Nephron progenitor cell (in vitro differentiated cells): ENCODE measurements around the gene VPS13D.

Experiments
- DNase-seq: peaks from one replicate; pipeline ENCODE4 v3.0.0; 2021
- H3K27ac Mint-ChIP-seq: 2 replicates; pipeline ENCODE4 v1.8.0; 2021; ENCODE audit warnings: mild to moderate bottlenecking, moderate library complexity, mixed read lengths
- H3K27me3 Mint-ChIP-seq: 2 replicates; pipeline ENCODE4 v1.8.0; 2021; ENCODE audit warnings: mild to moderate bottlenecking, low read depth, mixed read lengths; ENCODE audit not compliant: poor library complexity
- H3K36me3 Mint-ChIP-seq: 2 replicates; pipeline ENCODE4 v1.8.0; 2021; ENCODE audit warnings: low read depth, mixed read lengths
- H3K4me1 Mint-ChIP-seq: 2 replicates; pipeline ENCODE4 v1.8.0; 2021; ENCODE audit warnings: mixed read lengths
- H3K4me3 Mint-ChIP-seq: 2 replicates; pipeline ENCODE4 v1.8.0; 2021; ENCODE audit warnings: mild to moderate bottlenecking, moderate library complexity, mixed read lengths
- H3K9me3 Mint-ChIP-seq: 2 replicates; pipeline ENCODE4 v1.8.0; 2021; ENCODE audit warnings: mild to moderate bottlenecking, moderate library complexity, mixed read lengths
- CTCF ChIP-seq: fragments of 200-600 bp; sonication (generic); IDR thresholded peaks from 2 replicates; pipeline ENCODE4 v1.5.0; 2021; ENCODE audit warnings: antibody characterized with exemption

VPS13D gene

GRCh38 chr1:12229835-12230548 lies at the start of gene VPS13D:
Gene VPS13D, plus strand, starts transcription at chr1:12230030. Its CDS starts 4,237 bp downstream, at chr1:12234267.
- H3K36me3 Mint-ChIP-seq: peaks cover 3% of the 10 kb centered on the region
- DNase-seq: peak; percentile 94
- H3K27me3 Mint-ChIP-seq: peaks cover 9% of the 10 kb centered on the region
- H3K9me3 Mint-ChIP-seq: peaks cover under 1% of the 10 kb centered on the region
- peak; percentile 89 for TF ChIP-seq CTCF
- peak within 1 kb of the TSS; percentile 88 for H3K4me3 Mint-ChIP-seq
- H3K4me1 Mint-ChIP-seq: peaks cover 4% of the 10 kb centered on the region
- no peak within 1 kb of the TSS for H3K27ac Mint-ChIP-seq

GRCh38 chr1:12180315-12180714 lies 49.5 kb upstream of the VPS13D start:
- no peaks in the 10 kb centered on the region for H3K36me3 Mint-ChIP-seq
- no peak overlapping the region for H3K4me3 Mint-ChIP-seq
- no peaks in the 10 kb centered on the region for H3K9me3 Mint-ChIP-seq
- H3K27ac Mint-ChIP-seq: no peak overlapping the region
- H3K4me1 Mint-ChIP-seq: peaks cover 46% of the 10 kb centered on the region
- no peak for TF ChIP-seq CTCF
- peaks cover 8% of the 10 kb centered on the region for H3K27me3 Mint-ChIP-seq
- DNase-seq: no peak

GRCh38 chr1:12180903-12181302 lies 48.9 kb upstream of the VPS13D start:
- no peak for DNase-seq
- no peak for TF ChIP-seq CTCF
- no peak overlapping the region for H3K27ac Mint-ChIP-seq
- H3K4me1 Mint-ChIP-seq: peaks cover 46% of the 10 kb centered on the region
- no peaks in the 10 kb centered on the region for H3K9me3 Mint-ChIP-seq
- H3K36me3 Mint-ChIP-seq: no peaks in the 10 kb centered on the region
- peaks cover 8% of the 10 kb centered on the region for H3K27me3 Mint-ChIP-seq
- H3K4me3 Mint-ChIP-seq: no peak overlapping the region

- H3K27ac Mint-ChIP-seq: no peak overlapping the region
These were observed 48.3 kb upstream of the VPS13D start for GRCh38 chr1:12181568-12181967.

GRCh38 chr1:12182410-12182984 lies 47.3 kb upstream of the VPS13D start:
- no peaks in the 10 kb centered on the region for H3K9me3 Mint-ChIP-seq
- no peak overlapping the region for H3K4me3 Mint-ChIP-seq
- no peak for DNase-seq
- H3K36me3 Mint-ChIP-seq: no peaks in the 10 kb centered on the region
- peaks cover 37% of the 10 kb centered on the region for H3K4me1 Mint-ChIP-seq
- TF ChIP-seq CTCF: no peak
- peak overlapping the region; percentile 34 for H3K27ac Mint-ChIP-seq
- H3K27me3 Mint-ChIP-seq: peaks cover 8% of the 10 kb centered on the region

More at GRCh38 chr1:12181568-12181967, 48.3 kb upstream of the VPS13D start:
- Mint-ChIP-seq H3K9me3 (no peaks in the 10 kb centered on the region), H3K4me1 (peaks cover 40% of the 10 kb centered on the region), H3K27me3 (peaks cover 8% of the 10 kb centered on the region), H3K4me3 (no peak overlapping the region), H3K36me3 (no peaks in the 10 kb centered on the region)
- no peak for DNase-seq
- no peak for TF ChIP-seq CTCF
